Measurements from ENCODE around the gene CEND1. TPM values are rescaled to one million over a fixed set of nuclear protein-coding genes. Genes with fewer than 3 reads are reported as not detected.

CEND1 gene
- polyA plus RNA-seq, 1 of the 3 experiments (the other 2 are of a cell fraction): 3.6 TPM

DNA sequence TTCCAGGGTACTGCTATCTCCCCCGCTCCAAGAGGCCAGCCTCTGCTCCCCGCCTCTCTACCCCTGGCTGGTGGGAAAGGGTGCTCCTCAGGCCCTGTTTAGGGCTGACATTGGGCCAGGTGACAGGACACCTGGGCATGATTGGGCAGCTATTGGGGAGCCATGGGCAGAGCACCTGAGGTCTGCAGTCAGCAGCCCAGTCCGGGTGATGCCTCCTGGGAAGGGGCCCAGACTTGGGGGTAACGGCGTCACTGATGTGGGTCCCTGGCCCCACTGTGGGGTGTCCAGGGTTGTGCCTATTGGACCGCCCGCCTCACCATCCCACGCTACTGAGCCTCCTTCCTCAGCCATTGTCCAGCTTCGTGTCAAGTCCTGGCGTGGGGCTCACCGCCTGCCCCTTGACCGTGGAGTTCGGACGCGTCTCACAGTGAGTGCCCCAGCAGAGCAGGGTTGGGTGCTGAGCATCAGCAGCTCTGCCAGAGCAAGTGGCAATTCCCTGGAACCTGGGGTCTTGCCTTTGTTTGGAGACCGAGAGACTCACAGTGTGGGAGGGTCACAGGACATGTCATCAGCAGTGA is 9.8 kb downstream of the CEND1 start:
- Histone ChIP-seq H2AFZ (ENCODE audit: low read depth) (no peak overlapping the region), H3K27ac (ENCODE audit: low read depth in 2 of 2, low read length in 1 of 2) (no peak overlapping the region), H3K4me1 (ENCODE audit: control insufficient read depth in 1 of 2, insufficient read depth in 2 of 2, low read depth in 1 of 2, low read length in 1 of 2) (peaks cover 17 to 26% of the 10 kb centered on the region in 2 experiments; a peak in 3 of 4 replicates), H3K79me2 (ENCODE audit: insufficient read depth) (peaks cover 43% of the 10 kb centered on the region), H3K9me2 (no peaks in the 10 kb centered on the region), H3K36me3 (replicated peaks in 1 of 2; ENCODE audit: control insufficient read depth in 1 of 2, insufficient read depth in 2 of 2, low read length in 1 of 2) (peaks cover 0 to 4% of the 10 kb centered on the region in 2 experiments), H3K27me3 (ENCODE audit: insufficient read depth) (no peaks in the 10 kb centered on the region), H4K20me1 (ENCODE audit: insufficient read depth) (peaks cover 16% of the 10 kb centered on the region), H3K4me3 (ENCODE audit: low read depth in 2 of 2, low read length in 1 of 2) (no peak overlapping the region), H3K9ac (no peak overlapping the region), H3K4me2 (no peak overlapping the region; the same call in 1 of the 2 replicates), H3K9me3 (no peaks in the 10 kb centered on the region), H3F3A (replicated peaks; ENCODE audit: insufficient read depth) (peaks cover 17% of the 10 kb centered on the region)
- DNase-seq: no peak
- CTCF ChIA-PET: interaction anchor here (0.9 kb wide), 1 partner anchor 13 kb away, joined by 3 read pairs; no protein-coding TSS in a partner anchor
- POLR2A ChIA-PET: no interaction called here
- 92% methylated on average over 8 of the region's 16 CpGs for WGBS (ENCODE audit: low lambda C conversion rate)
- TF ChIP-seq RCOR1 (IDR thresholded peaks at IDR 0.05; ENCODE audit: low read length) (no peak), SIN3A (IDR thresholded peaks at IDR 0.05; ENCODE audit: borderline replicate concordance, low read depth, low read length) (no peak), ELF1 (IDR thresholded peaks at IDR 0.05) (no peak), EP300 (IDR thresholded peaks at IDR 0.05; ENCODE audit: borderline replicate concordance in 1 of 2, low read depth in 1 of 2, low read length in 1 of 2) (no peak), FOXJ3 (CRISPR knock-in tag; IDR thresholded peaks at IDR 0.05) (no peak), NRF1 (IDR thresholded peaks at IDR 0.05; ENCODE audit: low read depth, low read length) (no peak), EZH2phosphoT487 (IDR thresholded peaks at IDR 0.05; ENCODE audit: borderline replicate concordance, low read depth) (no peak), YY1 (IDR thresholded peaks at IDR 0.05; ENCODE audit: low read depth) (no peak), TAF1 (IDR thresholded peaks at IDR 0.05; ENCODE audit: borderline replicate concordance, low read depth, low read length) (no peak), SMC3 (IDR thresholded peaks at IDR 0.05; ENCODE audit: low read depth, low read length) (no peak), POLR2AphosphoS5 (IDR thresholded peaks at IDR 0.05; ENCODE audit: low read depth, low read length) (no peak)
- TF ChIP-seq, protein P1, sequence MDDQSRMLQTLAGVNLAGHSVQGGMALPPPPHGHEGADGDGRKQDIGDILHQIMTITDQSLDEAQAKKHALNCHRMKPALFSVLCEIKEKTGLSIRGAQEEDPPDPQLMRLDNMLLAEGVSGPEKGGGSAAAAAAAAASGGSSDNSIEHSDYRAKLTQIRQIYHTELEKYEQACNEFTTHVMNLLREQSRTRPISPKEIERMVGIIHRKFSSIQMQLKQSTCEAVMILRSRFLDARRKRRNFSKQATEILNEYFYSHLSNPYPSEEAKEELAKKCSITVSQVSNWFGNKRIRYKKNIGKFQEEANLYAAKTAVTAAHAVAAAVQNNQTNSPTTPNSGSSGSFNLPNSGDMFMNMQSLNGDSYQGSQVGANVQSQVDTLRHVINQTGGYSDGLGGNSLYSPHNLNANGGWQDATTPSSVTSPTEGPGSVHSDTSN (IDR thresholded peaks at IDR 0.05): no peak
- TF ChIP-seq, protein P2, sequence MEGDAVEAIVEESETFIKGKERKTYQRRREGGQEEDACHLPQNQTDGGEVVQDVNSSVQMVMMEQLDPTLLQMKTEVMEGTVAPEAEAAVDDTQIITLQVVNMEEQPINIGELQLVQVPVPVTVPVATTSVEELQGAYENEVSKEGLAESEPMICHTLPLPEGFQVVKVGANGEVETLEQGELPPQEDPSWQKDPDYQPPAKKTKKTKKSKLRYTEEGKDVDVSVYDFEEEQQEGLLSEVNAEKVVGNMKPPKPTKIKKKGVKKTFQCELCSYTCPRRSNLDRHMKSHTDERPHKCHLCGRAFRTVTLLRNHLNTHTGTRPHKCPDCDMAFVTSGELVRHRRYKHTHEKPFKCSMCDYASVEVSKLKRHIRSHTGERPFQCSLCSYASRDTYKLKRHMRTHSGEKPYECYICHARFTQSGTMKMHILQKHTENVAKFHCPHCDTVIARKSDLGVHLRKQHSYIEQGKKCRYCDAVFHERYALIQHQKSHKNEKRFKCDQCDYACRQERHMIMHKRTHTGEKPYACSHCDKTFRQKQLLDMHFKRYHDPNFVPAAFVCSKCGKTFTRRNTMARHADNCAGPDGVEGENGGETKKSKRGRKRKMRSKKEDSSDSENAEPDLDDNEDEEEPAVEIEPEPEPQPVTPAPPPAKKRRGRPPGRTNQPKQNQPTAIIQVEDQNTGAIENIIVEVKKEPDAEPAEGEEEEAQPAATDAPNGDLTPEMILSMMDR (IDR thresholded peaks at IDR 0.05): no peak
- TF ChIP-seq, protein P3, sequence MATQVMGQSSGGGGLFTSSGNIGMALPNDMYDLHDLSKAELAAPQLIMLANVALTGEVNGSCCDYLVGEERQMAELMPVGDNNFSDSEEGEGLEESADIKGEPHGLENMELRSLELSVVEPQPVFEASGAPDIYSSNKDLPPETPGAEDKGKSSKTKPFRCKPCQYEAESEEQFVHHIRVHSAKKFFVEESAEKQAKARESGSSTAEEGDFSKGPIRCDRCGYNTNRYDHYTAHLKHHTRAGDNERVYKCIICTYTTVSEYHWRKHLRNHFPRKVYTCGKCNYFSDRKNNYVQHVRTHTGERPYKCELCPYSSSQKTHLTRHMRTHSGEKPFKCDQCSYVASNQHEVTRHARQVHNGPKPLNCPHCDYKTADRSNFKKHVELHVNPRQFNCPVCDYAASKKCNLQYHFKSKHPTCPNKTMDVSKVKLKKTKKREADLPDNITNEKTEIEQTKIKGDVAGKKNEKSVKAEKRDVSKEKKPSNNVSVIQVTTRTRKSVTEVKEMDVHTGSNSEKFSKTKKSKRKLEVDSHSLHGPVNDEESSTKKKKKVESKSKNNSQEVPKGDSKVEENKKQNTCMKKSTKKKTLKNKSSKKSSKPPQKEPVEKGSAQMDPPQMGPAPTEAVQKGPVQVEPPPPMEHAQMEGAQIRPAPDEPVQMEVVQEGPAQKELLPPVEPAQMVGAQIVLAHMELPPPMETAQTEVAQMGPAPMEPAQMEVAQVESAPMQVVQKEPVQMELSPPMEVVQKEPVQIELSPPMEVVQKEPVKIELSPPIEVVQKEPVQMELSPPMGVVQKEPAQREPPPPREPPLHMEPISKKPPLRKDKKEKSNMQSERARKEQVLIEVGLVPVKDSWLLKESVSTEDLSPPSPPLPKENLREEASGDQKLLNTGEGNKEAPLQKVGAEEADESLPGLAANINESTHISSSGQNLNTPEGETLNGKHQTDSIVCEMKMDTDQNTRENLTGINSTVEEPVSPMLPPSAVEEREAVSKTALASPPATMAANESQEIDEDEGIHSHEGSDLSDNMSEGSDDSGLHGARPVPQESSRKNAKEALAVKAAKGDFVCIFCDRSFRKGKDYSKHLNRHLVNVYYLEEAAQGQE (IDR thresholded peaks at IDR 0.05; ENCODE audit: low read depth, low read length): no peak
